Karpas-422 (cell line): ENCODE results near the gene ZNF346. TPM values are rescaled to one million over a fixed set of nuclear protein-coding genes. Genes with fewer than 3 reads are reported as not detected.

Experiments
- DNase-seq: peaks from one replicate; pipeline ENCODE4 v3.0.0-alpha.2; 2015
- H2AFZ ChIP-seq: fragments of 200-600 bp; sonication (generic); 2 replicates; pipeline ENCODE4 v1.6.1; 2014; ENCODE audit warnings: antibody characterized with exemption, low read length, mixed read lengths
- H3K27ac ChIP-seq: fragments of 200-600 bp; sonication (generic); 2 replicates; pipeline ENCODE4 v1.5.1; 2014; ENCODE audit warnings: mild to moderate bottlenecking, low read length, moderate library complexity
- H3K27me3 ChIP-seq: fragments of 200-600 bp; sonication (generic); 2 replicates; pipeline ENCODE4 v1.6.1; 2014; ENCODE audit warnings: low read length, mixed read lengths
- H3K36me3 ChIP-seq: fragments of 200-600 bp; sonication (generic); 2 replicates; pipeline ENCODE4 v1.6.1; 2014; ENCODE audit warnings: low read length, mixed read lengths; ENCODE audit not compliant: insufficient read depth
- H3K4me1 ChIP-seq: fragments of 200-600 bp; sonication (generic); 2 replicates; pipeline ENCODE4 v1.6.1; 2014; ENCODE audit warnings: mild to moderate bottlenecking, low read length, mixed read lengths
- H3K4me2 ChIP-seq: fragments of 200-600 bp; sonication (generic); 2 replicates; pipeline ENCODE4 v1.6.1; 2014; ENCODE audit warnings: low read length, low read depth, mild to moderate bottlenecking; ENCODE audit not compliant: poor library complexity, severe bottlenecking
- H3K4me3 ChIP-seq: fragments of 200-600 bp; sonication (generic); 2 replicates; pipeline ENCODE4 v1.5.1; 2014; ENCODE audit warnings: mild to moderate bottlenecking, antibody characterized with exemption, low read length, mixed read lengths
- H3K79me2 ChIP-seq: fragments of 200-600 bp; sonication (generic); 2 replicates; pipeline ENCODE4 v1.6.1; 2014; ENCODE audit warnings: mild to moderate bottlenecking, low read length, mixed read lengths
- H3K9ac ChIP-seq: fragments of 200-600 bp; sonication (generic); 2 replicates; pipeline ENCODE4 v1.6.0; 2014; ENCODE audit warnings: low read length
- H3K9me2 ChIP-seq: fragments of 200-600 bp; sonication (generic), shearing (Covaris generic); replicated peaks from 2 replicates; pipeline ENCODE4 v1.6.0; 2014; ENCODE audit warnings: mild to moderate bottlenecking, low read length, moderate library complexity; ENCODE audit not compliant: insufficient read depth
- H3K9me3 ChIP-seq: fragments of 300-700, 200-600 bp; sonication (generic); 2 replicates; pipeline ENCODE4 v1.6.1; 2014; ENCODE audit warnings: low read length, mixed read lengths
- H4K20me1 ChIP-seq: fragments of 200-600 bp; sonication (generic); 2 replicates; pipeline ENCODE4 v1.6.1; 2014; ENCODE audit warnings: mild to moderate bottlenecking, antibody characterized with exemption, low read length, low read depth; ENCODE audit not compliant: insufficient read depth
- total RNA-seq: library from RNA; depleted of rRNA; stranded (reverse); fragments of >200 nt; shearing (Covaris generic); gene quantifications from 2 replicates; pipeline ENCODE4 v1.2.3, GENCODE V29; 2014; ENCODE audit warnings: low replicate concordance; rRNA removed

ZNF346 gene
- total RNA-seq, 1 experiment from 2014 or later, result 35.5 TPM

- no peaks in the 10 kb centered on the region for H4K20me1 ChIP-seq
- H3K9me2 ChIP-seq, result no peaks in the 10 kb centered on the region
- H3K27ac ChIP-seq, result no peak overlapping the region
- DNase-seq, result no peak
- no peak overlapping the region for H3K9ac ChIP-seq
- H3K36me3 ChIP-seq, result peaks cover 5% of the 10 kb centered on the region
- H3K4me3 ChIP-seq, result no peak overlapping the region
- peaks cover 10% of the 10 kb centered on the region for H3K79me2 ChIP-seq
- H3K9me3 ChIP-seq, result no peaks in the 10 kb centered on the region
- H3K4me1 ChIP-seq, result peaks cover 14% of the 10 kb centered on the region
- H3K4me2 ChIP-seq, result no peak overlapping the region
- no peak overlapping the region for H2AFZ ChIP-seq
- no peaks in the 10 kb centered on the region for H3K27me3 ChIP-seq
These were observed 107.9 kb downstream of the ZNF346 start for GRCh38 chr5:177130211-177131018.

Other genes starting within 250 kb of the ZNF346 start
- gene UNC5A, start 212.1 kb upstream of the ZNF346 start, total RNA-seq, result not detected in 2 replicates
- not detected in 2 replicates for gene HK3, start 123.3 kb upstream of the ZNF346 start, total RNA-seq
- 38.0 and 57.7 TPM in 2 replicates for gene UIMC1, start 15.9 kb upstream of the ZNF346 start, total RNA-seq
- gene FGFR4, start 64.2 kb downstream of the ZNF346 start, total RNA-seq, result 2.4 and 3.6 TPM in 2 replicates
- 70.9 and 76.5 TPM in 2 replicates for gene NSD1, start 111.1 kb downstream of the ZNF346 start, total RNA-seq